ENCODE results near the gene LRP1B.

- TF ChIP-seq YY1 (IDR thresholded peaks at IDR 0.05; ENCODE audit: insufficient read depth, insufficient read length) (no peak), SUZ12 (IDR thresholded peaks at IDR 0.05; ENCODE audit: extremely low read depth, insufficient read depth, insufficient read length) (no peak)
Observed at GRCh38 chr2:140348826-140349225, 1782.0 kb downstream of the LRP1B start.

Measured in NT2/D1 (cell line).